GM18858 (cell line): Measurements from ENCODE around the gene SP4.

Experiments used
- ATAC-seq: cut with Tn5 transposase; IDR thresholded peaks from one replicate; pipeline ENCODE4 v1.9.1; 2021; ENCODE audit not compliant: unreplicated experiment

The SP4 gene

GRCh38 chr7:21443149-21443841 is 15.4 kb downstream of the SP4 start:
- ATAC-seq = no peak

- no peak for ATAC-seq
These were observed 21.1 kb downstream of the SP4 start for GRCh38 chr7:21448974-21449373.

GRCh38 chr7:21450076-21450475 is 22.2 kb downstream of the SP4 start:
- ATAC-seq = no peak

- no peak for ATAC-seq
These were observed 23.1 kb downstream of the SP4 start for GRCh38 chr7:21450941-21451340.

GRCh38 chr7:21454182-21454581 is 26.3 kb downstream of the SP4 start:
- no peak for ATAC-seq

GRCh38 chr7:21454906-21455305 is 27.0 kb downstream of the SP4 start:
- ATAC-seq = no peak

- no peak for ATAC-seq
These were observed 33.4 kb downstream of the SP4 start for GRCh38 chr7:21461282-21461681.

- no peak for ATAC-seq
These were observed 34.2 kb downstream of the SP4 start for GRCh38 chr7:21462081-21462480.

- no peak for ATAC-seq
These were observed 35.6 kb downstream of the SP4 start for GRCh38 chr7:21463524-21463923.

- ATAC-seq = no peak
These were observed 41.1 kb downstream of the SP4 start for GRCh38 chr7:21468969-21469368.

GRCh38 chr7:21469894-21470293 is 42.0 kb downstream of the SP4 start:
- no peak for ATAC-seq

- ATAC-seq = no peak
These were observed 44.1 kb downstream of the SP4 start for GRCh38 chr7:21472029-21472428.

GRCh38 chr7:21476429-21476828 is 48.5 kb downstream of the SP4 start:
- no peak for ATAC-seq

- no peak for ATAC-seq
These were observed 53.0 kb downstream of the SP4 start for GRCh38 chr7:21480693-21481403.

- ATAC-seq = no peak
These were observed 58.6 kb downstream of the SP4 start for GRCh38 chr7:21486511-21486910.

GRCh38 chr7:21495731-21496130 is 67.8 kb downstream of the SP4 start:
- no peak for ATAC-seq

GRCh38 chr7:21497072-21497471 is 69.2 kb downstream of the SP4 start:
- no peak for ATAC-seq

- no peak for ATAC-seq
These were observed 72.4 kb downstream of the SP4 start for GRCh38 chr7:21500117-21500832.

- no peak for ATAC-seq
These were observed 76.1 kb downstream of the SP4 start for GRCh38 chr7:21504021-21504420.

GRCh38 chr7:21507627-21508343 is 79.9 kb downstream of the SP4 start:
- no peak for ATAC-seq

- ATAC-seq = no peak
These were observed 80.7 kb downstream of the SP4 start for GRCh38 chr7:21508538-21508937.
